Measurements from ENCODE around the gene PPP1R3G. TPM values are rescaled to one million over a fixed set of nuclear protein-coding genes. Genes with fewer than 3 reads are reported as not detected.
"Not testable (repeated sequence)": the region's sequence is repeated elsewhere in the genome, so short reads cannot be mapped to it uniquely, and the experiment has no call there.

PPP1R3G gene
- total RNA-seq, 4 donors from 2014 or later = 0.88 to 3.2 (median 2.9) TPM

DNA sequence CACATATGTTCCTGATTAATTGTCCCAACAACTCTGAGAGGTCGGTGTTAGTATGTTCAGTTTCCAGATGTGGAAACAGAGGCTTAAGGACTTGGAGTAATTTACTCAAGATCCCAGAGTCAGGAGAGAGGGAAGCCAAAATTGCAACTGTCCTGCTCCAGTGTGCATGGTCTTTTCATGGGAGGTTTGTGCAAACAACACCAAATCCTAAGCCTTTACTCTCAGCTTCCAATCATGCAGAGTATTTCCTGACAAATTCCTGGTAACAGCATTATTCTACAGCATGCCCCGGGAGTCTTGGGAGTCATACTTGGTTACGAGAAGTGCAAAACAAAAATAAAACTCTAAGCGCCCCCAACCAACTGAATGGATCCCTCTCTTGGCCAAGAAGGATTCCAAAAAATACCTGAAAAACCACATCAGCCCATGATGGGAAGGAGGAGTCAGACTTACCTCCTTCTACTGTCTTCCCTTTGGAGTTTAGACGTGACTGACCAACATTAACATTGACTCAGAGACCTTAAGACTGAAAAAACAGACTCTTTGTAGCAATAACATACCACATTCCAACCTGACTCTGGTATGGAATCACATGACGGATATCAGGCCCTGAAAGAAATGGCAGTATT is 30.8 kb upstream of the PPP1R3G start:
- DNase-seq (ENCODE audit: low spot score in 2 of 2) = peak in 1 of 2 donors; percentile 34
- H3K4me3 ChIP-seq (ENCODE audit: low read depth, poor library complexity, severe bottlenecking) = no peak overlapping the region
- TF ChIP-seq, protein P1, sequence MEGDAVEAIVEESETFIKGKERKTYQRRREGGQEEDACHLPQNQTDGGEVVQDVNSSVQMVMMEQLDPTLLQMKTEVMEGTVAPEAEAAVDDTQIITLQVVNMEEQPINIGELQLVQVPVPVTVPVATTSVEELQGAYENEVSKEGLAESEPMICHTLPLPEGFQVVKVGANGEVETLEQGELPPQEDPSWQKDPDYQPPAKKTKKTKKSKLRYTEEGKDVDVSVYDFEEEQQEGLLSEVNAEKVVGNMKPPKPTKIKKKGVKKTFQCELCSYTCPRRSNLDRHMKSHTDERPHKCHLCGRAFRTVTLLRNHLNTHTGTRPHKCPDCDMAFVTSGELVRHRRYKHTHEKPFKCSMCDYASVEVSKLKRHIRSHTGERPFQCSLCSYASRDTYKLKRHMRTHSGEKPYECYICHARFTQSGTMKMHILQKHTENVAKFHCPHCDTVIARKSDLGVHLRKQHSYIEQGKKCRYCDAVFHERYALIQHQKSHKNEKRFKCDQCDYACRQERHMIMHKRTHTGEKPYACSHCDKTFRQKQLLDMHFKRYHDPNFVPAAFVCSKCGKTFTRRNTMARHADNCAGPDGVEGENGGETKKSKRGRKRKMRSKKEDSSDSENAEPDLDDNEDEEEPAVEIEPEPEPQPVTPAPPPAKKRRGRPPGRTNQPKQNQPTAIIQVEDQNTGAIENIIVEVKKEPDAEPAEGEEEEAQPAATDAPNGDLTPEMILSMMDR (IDR thresholded peaks at IDR 0.05) = no peak
- no peak for TF ChIP-seq POLR2A (IDR thresholded peaks at IDR 0.05)
- intact Hi-C loops (cut with DNase I; ENCODE audit: low total_unique reads) = no loop called here
- 58 to 70% methylated on average over 6 of the region's 6 CpGs for WGBS, 2 donors

DNA sequence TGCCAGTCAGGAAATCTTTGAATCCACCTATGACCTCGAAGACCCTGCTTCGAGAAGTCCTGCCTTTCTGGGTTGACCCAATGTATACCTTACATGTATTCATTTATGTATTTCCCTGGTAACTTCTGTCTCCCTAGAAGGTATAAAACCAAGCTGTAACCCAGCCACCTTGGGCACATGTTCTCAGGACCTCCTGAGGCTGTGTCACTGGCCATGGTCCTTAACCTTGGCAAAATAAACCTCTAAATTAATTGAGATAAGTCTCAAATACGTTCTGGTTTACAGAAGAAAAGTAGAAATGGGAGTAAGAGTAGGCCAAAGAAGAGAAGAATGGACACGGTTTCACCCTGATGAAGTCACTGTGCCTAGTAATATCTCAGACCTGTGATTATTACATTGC is 30.0 kb upstream of the PPP1R3G start:
- WGBS, 2 donors = 93 to 96% methylated on average over 4 of the region's 4 CpGs
- intact Hi-C loops (cut with DNase I; ENCODE audit: low total_unique reads) = no loop called here
- TF ChIP-seq, protein P1 (IDR thresholded peaks at IDR 0.05) = no peak
- no peak for TF ChIP-seq POLR2A (IDR thresholded peaks at IDR 0.05)
- no peak overlapping the region for H3K4me3 ChIP-seq (ENCODE audit: low read depth, poor library complexity, severe bottlenecking)
- DNase-seq (ENCODE audit: low spot score in 2 of 2) = no peak

DNA sequence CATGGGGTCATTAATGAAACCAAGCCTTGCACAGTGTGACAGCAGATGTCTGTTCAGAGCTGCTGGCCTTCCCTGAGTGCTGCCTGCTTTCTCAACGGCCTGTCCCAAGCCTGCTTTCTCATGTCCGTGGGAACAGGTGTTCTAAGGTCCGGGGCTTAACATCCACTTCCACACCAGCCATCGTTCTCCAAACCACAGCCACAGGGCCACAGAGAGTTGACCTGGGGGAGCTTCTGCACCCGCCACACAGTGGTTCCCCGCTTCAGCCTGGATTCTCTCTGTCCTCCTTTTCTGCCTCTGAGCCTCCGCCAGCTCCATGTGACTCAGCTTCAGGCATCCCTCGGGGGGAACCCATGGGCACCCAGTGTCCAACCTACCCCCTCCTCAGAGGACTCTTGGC is 26.9 kb upstream of the PPP1R3G start:
- H3K4me3 ChIP-seq (ENCODE audit: low read depth, poor library complexity, severe bottlenecking) = no peak overlapping the region
- intact Hi-C loops (cut with DNase I; ENCODE audit: low total_unique reads) = no loop called here
- WGBS, 2 donors = 80 to 82% methylated on average over 8 of the region's 8 CpGs
- TF ChIP-seq POLR2A (IDR thresholded peaks at IDR 0.05) = no peak
- TF ChIP-seq, protein P1 (IDR thresholded peaks at IDR 0.05) = no peak
- no peak for DNase-seq (ENCODE audit: low spot score in 2 of 2)

DNA sequence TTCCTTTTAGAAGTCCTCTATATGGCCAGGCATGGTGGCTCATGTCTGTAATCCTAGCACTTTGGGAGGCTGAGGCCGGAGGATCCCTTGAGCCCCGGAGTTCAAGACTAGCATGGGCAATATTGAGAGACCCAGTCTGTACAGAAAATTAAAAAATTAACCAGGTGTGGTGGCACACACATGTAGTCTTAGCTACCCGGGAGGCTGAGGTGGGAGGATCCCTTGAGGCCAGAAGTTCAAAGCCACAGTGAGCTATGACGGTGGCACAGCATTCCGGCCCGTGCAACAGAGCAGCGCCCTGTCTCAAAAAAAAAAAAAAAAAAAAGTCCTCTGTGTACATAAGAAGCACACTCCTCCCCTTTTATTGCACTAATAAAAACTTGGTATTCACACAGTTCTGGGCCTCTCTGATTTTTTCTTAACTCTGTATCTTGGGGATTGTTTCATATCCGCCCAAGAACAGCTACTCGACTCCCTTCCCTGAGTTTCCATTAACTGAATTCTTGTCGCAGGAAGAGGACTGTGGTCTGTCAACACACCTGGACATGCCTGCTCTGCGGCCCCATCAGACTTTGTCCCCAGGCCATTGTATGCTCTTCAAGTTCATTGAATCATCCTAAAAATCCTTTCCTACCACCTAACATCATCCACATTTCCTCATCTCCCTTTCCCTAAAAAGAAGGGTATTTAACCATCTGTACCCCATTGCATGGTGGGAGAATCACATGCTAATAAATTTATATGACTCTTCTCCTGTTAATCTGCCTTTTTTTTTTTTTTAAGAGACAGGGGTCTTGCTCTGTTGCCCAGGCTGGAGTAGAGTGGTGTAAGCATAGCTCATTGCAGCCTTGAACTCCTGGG is 25.9 kb upstream of the PPP1R3G start:
- H3K4me3 ChIP-seq (ENCODE audit: low read depth, poor library complexity, severe bottlenecking) = no peak overlapping the region
- intact Hi-C loops (cut with DNase I; ENCODE audit: low total_unique reads) = no loop called here
- WGBS, 2 donors = 92 to 93% methylated on average over 11 of the region's 11 CpGs
- no peak for DNase-seq (ENCODE audit: low spot score in 2 of 2)
- TF ChIP-seq, protein P1 (IDR thresholded peaks at IDR 0.05) = peak in 1 of 3 donors; percentile 11
- no peak for TF ChIP-seq POLR2A (IDR thresholded peaks at IDR 0.05)

DNA sequence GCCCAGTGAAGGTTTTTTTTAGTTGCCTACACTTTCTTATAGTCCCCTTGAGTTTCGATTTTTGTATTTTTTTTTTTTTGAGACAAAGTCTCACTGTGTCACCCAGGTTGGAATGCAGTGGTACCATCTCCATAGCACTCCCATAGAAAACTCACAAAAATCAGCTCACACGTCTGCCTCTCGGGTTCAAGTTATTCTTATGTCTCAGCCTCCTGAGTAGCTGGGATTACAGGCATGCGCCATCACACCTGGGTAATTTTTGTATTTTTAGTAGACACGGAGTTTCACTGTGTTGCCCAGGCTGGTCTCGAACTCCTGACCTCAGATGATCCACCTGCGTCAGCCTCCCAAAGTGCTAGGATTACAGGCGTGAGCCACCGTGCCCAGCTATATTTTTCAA is 24.7 kb upstream of the PPP1R3G start:
- WGBS, 2 donors = 96 to 98% methylated on average over 9 of the region's 9 CpGs
- H3K4me3 ChIP-seq (ENCODE audit: low read depth, poor library complexity, severe bottlenecking); DNase-seq (ENCODE audit: low spot score in 2 of 2); intact Hi-C loops (cut with DNase I; ENCODE audit: low total_unique reads): not testable (repeated sequence)

DNA sequence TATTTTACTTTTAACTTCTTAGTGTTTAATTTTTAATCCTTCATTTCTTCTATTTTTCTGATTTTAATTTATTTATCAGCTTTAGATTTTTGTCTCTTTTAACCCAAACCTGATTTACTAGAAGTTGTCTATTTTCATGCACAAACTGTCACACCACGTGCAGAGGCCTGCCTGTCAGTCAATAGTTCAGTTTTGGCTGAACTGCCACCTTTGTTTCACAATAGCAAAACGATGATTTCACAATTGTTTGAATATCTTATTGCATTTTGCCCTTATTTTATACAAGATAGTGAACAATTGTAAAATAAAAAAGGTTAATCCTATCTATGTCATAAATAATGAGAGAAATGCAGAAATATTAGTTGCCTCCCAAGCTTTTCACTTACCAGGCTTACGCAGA is 24.0 kb upstream of the PPP1R3G start:
- no peak overlapping the region for H3K4me3 ChIP-seq (ENCODE audit: low read depth, poor library complexity, severe bottlenecking)
- TF ChIP-seq, protein P1 (IDR thresholded peaks at IDR 0.05) = no peak
- TF ChIP-seq POLR2A (IDR thresholded peaks at IDR 0.05) = no peak
- 49 to 53% methylated on average over 3 of the region's 3 CpGs for WGBS, 2 donors
- intact Hi-C loops (cut with DNase I; ENCODE audit: low total_unique reads) = no loop called here
- DNase-seq (ENCODE audit: low spot score in 2 of 2) = no peak

Data from lower leg skin (tissue), 4 donors.